ENCODE results near the gene EPN2. TPM values are rescaled to one million over a fixed set of nuclear protein-coding genes. Genes with fewer than 3 reads are reported as not detected.

Gene EPN2
- total RNA-seq (ENCODE audit: low replicate concordance), result 29.6 and 29.7 TPM in 2 replicates

GRCh38 chr17:19237139-19237388, at the start of gene EPN2:
EPN2 (plus strand) TSS chr17:19237366; CDS start chr17:19283120, 45,754 bp downstream.

GRCh38 chr17:19362277-19363113, 125.3 kb downstream of the EPN2 start, which contains the start of gene B9D1:
B9D1 (minus strand) TSS chr17:19362723; CDS start chr17:19362569, 154 bp downstream.

GRCh38 chr17:19378416-19379360, 141.5 kb downstream of the EPN2 start, which contains the start of gene MAPK7:
MAPK7 (plus strand) TSS chr17:19378498; CDS start chr17:19378901, 403 bp downstream.

Other genes with a start within 250 kb of the EPN2 start
- gene FAM83G, start 232.6 kb upstream of the EPN2 start, total RNA-seq (ENCODE audit: low replicate concordance), result 1.6 and 14.3 TPM in 2 replicates
- gene GRAP, start 190.4 kb upstream of the EPN2 start, total RNA-seq (ENCODE audit: low replicate concordance), result 0.08 TPM in 1 of 2 replicates, not detected in the other
- 0.15 and 0.47 TPM in 2 replicates for gene GRAPL, start 109.8 kb upstream of the EPN2 start, total RNA-seq (ENCODE audit: low replicate concordance)
- gene B9D1, start 125.4 kb downstream of the EPN2 start, total RNA-seq (ENCODE audit: low replicate concordance), result 28.0 and 58.4 TPM in 2 replicates
- 9.4 and 11.2 TPM in 2 replicates for gene MAPK7, start 141.1 kb downstream of the EPN2 start, total RNA-seq (ENCODE audit: low replicate concordance)
- gene MFAP4, start 149.8 kb downstream of the EPN2 start, total RNA-seq (ENCODE audit: low replicate concordance), result 11.0 and 23.6 TPM in 2 replicates
- 1.6 and 6.8 TPM in 2 replicates for gene RNF112, start 173.9 kb downstream of the EPN2 start, total RNA-seq (ENCODE audit: low replicate concordance)